HepG2 (cell line): ENCODE measurements around the gene AKNA. TPM values are rescaled to one million over a fixed set of nuclear protein-coding genes. Genes with fewer than 3 reads are reported as not detected.

ENCODE experiments used
- ATAC-seq: fragments of 200-7000 bp; cut with Tn5 transposase; 3 replicates; pipeline ENCODE4 v1.9.1; 2020; ENCODE audit warnings: mild to moderate bottlenecking, moderate library complexity
- BruUV-seq: library from RNA; stranded (reverse); fragments of 400-500 nt; replicated peaks from 2 replicates; lab custom pipeline; 2021; lab: Mats Ljungman, UMichigan
- CTCF ChIA-PET: fragments of 300-600 bp; formaldehyde crosslinking; extraction: SDS; loops from one replicate; lab custom pipeline; 2021; ENCODE audit warnings: low total read pairs, inconsistent platforms, low intra/inter-chr PET ratio; lab: Yijun Ruan, JAX
- POLR2A ChIA-PET: fragments of 350-600 bp; sonication (Branson Sonifier 250); formaldehyde crosslinking; loops from one replicate; lab custom pipeline; 2020; ENCODE audit warnings: antibody characterized with exemption, inconsistent platforms; lab: Yijun Ruan, JAX
- DNase-seq: peaks from one replicate; pipeline ENCODE4 v3.0.0-alpha.2; 2015; ENCODE audit warnings: low spot score
- FAIRE-seq: peaks from 3 replicates; lab custom pipeline; 2011; peaks lifted over from hg19 to GRCh38; lab: Jason Lieb, UNC
- H2AFZ ChIP-seq: one replicate; pipeline ENCODE4 v1.6.1; 2011; ENCODE audit warnings: low read length, inconsistent platforms
- H3K27ac ChIP-seq: fragments of 300-600 bp; 3 replicates; pipeline ENCODE4 v1.8.0; 2011; ENCODE audit warnings: mixed run types, mild to moderate bottlenecking, mixed read lengths, low read length, inconsistent platforms; ENCODE audit not compliant: insufficient read depth; ENCODE audit errors: extremely low read length
- H3K27me3 ChIP-seq, 2 experiments: fragments of 200-600 bp in 1 of 2; 2 replicates in 1 of 2; 3 replicates in 1 of 2; pipeline versions ENCODE4 v1.6.0 to v1.8.0; 2011; ENCODE audit warnings: low read length in 2 of 2, mild to moderate bottlenecking in 2 of 2, moderate library complexity in 2 of 2, inconsistent platforms in 1 of 2; ENCODE audit not compliant: insufficient read depth in 2 of 2, control insufficient read depth in 1 of 2
- H3K36me3 ChIP-seq, 2 experiments: fragments of 200-600 bp in 1 of 2; replicated peaks in 1 of 2; 2 replicates in 1 of 2; 3 replicates in 1 of 2; pipeline versions ENCODE4 v1.5.1 to v1.8.0; 2011; ENCODE audit warnings: low read length in 2 of 2, inconsistent platforms in 1 of 2; ENCODE audit not compliant: insufficient read depth in 2 of 2, control insufficient read depth in 1 of 2
- H3K4me1 ChIP-seq: 2 replicates; pipeline ENCODE4 v1.5.1; 2012; ENCODE audit warnings: low read length, inconsistent platforms; ENCODE audit not compliant: insufficient read depth
- H3K4me2 ChIP-seq: 2 replicates; pipeline ENCODE4 v1.6.0; 2011; ENCODE audit warnings: low read depth, low read length, inconsistent platforms
- H3K4me3 ChIP-seq, 3 experiments: fragments of 200-600 bp in 1 of 3; sonication (generic), shearing (Covaris generic) in 1 of 3; replicated peaks in 1 of 3; 2 replicates each; pipeline ENCODE4 v1.5.1; 2011 to 2016; ENCODE audit warnings: low read length in 3 of 3, inconsistent platforms in 2 of 3, low read depth in 2 of 3, mild to moderate bottlenecking in 2 of 3, control low read depth in 1 of 3, mixed read lengths in 1 of 3; ENCODE audit not compliant: insufficient read depth in 1 of 3
- H3K79me2 ChIP-seq: one replicate; pipeline ENCODE4 v1.6.1; 2011; ENCODE audit warnings: low read length, inconsistent platforms; ENCODE audit not compliant: insufficient read depth
- H3K9ac ChIP-seq: 2 replicates; pipeline ENCODE4 v1.6.0; 2011; ENCODE audit warnings: mild to moderate bottlenecking, low read depth, low read length, inconsistent platforms; ENCODE audit not compliant: insufficient read depth
- H3K9me3 ChIP-seq: 2 replicates; pipeline ENCODE4 v1.5.1; 2012; ENCODE audit warnings: mild to moderate bottlenecking, low read length
- H4K20me1 ChIP-seq: 2 replicates; pipeline ENCODE4 v1.6.0; 2011; ENCODE audit warnings: inconsistent platforms, mild to moderate bottlenecking, low read length, moderate library complexity; ENCODE audit not compliant: insufficient read depth
- ADNP ChIP-seq: sonication (generic); formaldehyde crosslinking; IDR thresholded peaks from 2 replicates; pipeline ENCODE4 v1.4.0; 2020; ENCODE audit warnings: missing genetic modification reagents
- BRCA1 ChIP-seq: sonication (generic); formaldehyde crosslinking; IDR thresholded peaks from 2 replicates; pipeline ENCODE4 v1.4.0; 2020; ENCODE audit warnings: missing genetic modification reagents
- GPN1 ChIP-seq: sonication (generic); formaldehyde crosslinking; IDR thresholded peaks from 2 replicates; pipeline ENCODE4 v1.5.1; 2020; ENCODE audit warnings: missing genetic modification reagents, borderline replicate concordance
- HDAC1 ChIP-seq: sonication (generic); formaldehyde crosslinking; IDR thresholded peaks from 2 replicates; pipeline ENCODE4 v1.5.1; 2020; ENCODE audit warnings: mild to moderate bottlenecking, missing genetic modification reagents
- HES4 ChIP-seq: sonication (generic); formaldehyde crosslinking; IDR thresholded peaks from 2 replicates; pipeline ENCODE4 v1.9.0; 2021; ENCODE audit warnings: mild to moderate bottlenecking, missing genetic modification reagents, borderline replicate concordance
- HNRNPL ChIP-seq: fragments of 200-400 bp; formaldehyde crosslinking; IDR thresholded peaks from 2 replicates; pipeline ENCODE4 v1.6.1; 2017; ENCODE audit warnings: mild to moderate bottlenecking, low read depth, low read length
- PHF21A ChIP-seq: sonication (generic); formaldehyde crosslinking; IDR thresholded peaks from 2 replicates; pipeline ENCODE4 v1.5.0; 2020; ENCODE audit warnings: mild to moderate bottlenecking, missing genetic modification reagents
- SNAPC2 ChIP-seq: sonication (generic); formaldehyde crosslinking; IDR thresholded peaks from 2 replicates; pipeline ENCODE4 v1.8.1; 2022; ENCODE audit warnings: mild to moderate bottlenecking, missing genetic modification reagents
- TAF15 ChIP-seq: fragments of 200-400 bp; formaldehyde crosslinking; IDR thresholded peaks from one replicate; pipeline ENCODE4 v1.6.1; 2018; ENCODE audit warnings: mild to moderate bottlenecking, low read depth, low read length; ENCODE audit not compliant: poor library complexity, severe bottlenecking
- ZFP36L1 ChIP-seq: sonication (generic); formaldehyde crosslinking; IDR thresholded peaks from 2 replicates; pipeline ENCODE4 v1.8.0; 2022; ENCODE audit warnings: mild to moderate bottlenecking, missing genetic modification reagents, moderate library complexity
- ZMYM3 ChIP-seq: sonication (generic); formaldehyde crosslinking; IDR thresholded peaks from 2 replicates; pipeline ENCODE4 v1.5.1; 2020; ENCODE audit warnings: mild to moderate bottlenecking, missing genetic modification reagents
- ZNF552 ChIP-seq: sonication (generic); formaldehyde crosslinking; IDR thresholded peaks from 2 replicates; pipeline ENCODE4 v1.9.0; 2022; ENCODE audit warnings: missing genetic modification reagents, mild to moderate bottlenecking, borderline replicate concordance
- ZNF781 ChIP-seq: sonication (generic); formaldehyde crosslinking; IDR thresholded peaks from 2 replicates; pipeline ENCODE4 v1.5.1; 2020; ENCODE audit warnings: borderline replicate concordance, mild to moderate bottlenecking, missing genetic modification reagents; ENCODE audit errors: not compliant biosample characterization
- WGBS: methylation state at CpG from one replicate; pipeline ENCODE4 v1.1.6; 2017; ENCODE audit warnings: low lambda C conversion rate; 5-methylcytosine and 5-hydroxymethylcytosine counted together
- in situ Hi-C: cut with HindIII; loops from 2 replicates; pipeline ENCODE4 v1.10.0; 2017; ENCODE audit warnings: low pct_unique_long_range_greater_than_20kb; ENCODE audit not compliant: extremely low pct_ligation_motif_present
- intact Hi-C: fragments of 100-400 bp; cut with micrococcal nuclease; formaldehyde crosslinking; loops from one replicate; pipeline ENCODE4 v1.10.0; 2022; ENCODE audit not compliant: unreplicated experiment
- polyA plus RNA-seq, 8 experiments: library from polyadenylated mRNA; depleted of rRNA in 3 of 8; stranded (reverse) in 7 of 8; unstranded in 1 of 8; fragments of >200 nt; fragmentation: Illumina TruSeq in 4 of 8; extraction: Trizol in 4 of 8; gene quantifications; 2 replicates each; pipeline versions ENCODE4 v1.2.1 to v1.2.3, GENCODE V29; 2011 to 2016; ENCODE audit warnings: low read depth in 4 of 8, missing spikeins in 1 of 8, mixed read lengths in 1 of 8; ENCODE audit not compliant: insufficient read depth in 1 of 8
- total RNA-seq, 5 experiments: library from RNA; depleted of rRNA; stranded (reverse); fragments of >200 nt; fragmentation: Illumina TruSeq; extraction: Trizol; gene quantifications; 2 replicates each; pipeline ENCODE4 v1.2.3, GENCODE V29; 2016; ENCODE audit warnings: low read depth in 1 of 5
- TF ChIP-seq, protein P1 (sequence below): sonication (generic); formaldehyde crosslinking; IDR thresholded peaks from 2 replicates; pipeline ENCODE4 v1.5.0; 2020; ENCODE audit warnings: mild to moderate bottlenecking, missing genetic modification reagents
- TF ChIP-seq, protein P2 (sequence below): IDR thresholded peaks from 2 replicates; pipeline ENCODE4 v1.6.1; 2012; ENCODE audit warnings: inconsistent platforms

The AKNA gene
- total and polyA plus RNA-seq, 2 of the 13 experiments (the other 11 are each of a cell fraction or from before 2014, with no cell fraction given) = 3.0 to 3.1 TPM

DNA sequence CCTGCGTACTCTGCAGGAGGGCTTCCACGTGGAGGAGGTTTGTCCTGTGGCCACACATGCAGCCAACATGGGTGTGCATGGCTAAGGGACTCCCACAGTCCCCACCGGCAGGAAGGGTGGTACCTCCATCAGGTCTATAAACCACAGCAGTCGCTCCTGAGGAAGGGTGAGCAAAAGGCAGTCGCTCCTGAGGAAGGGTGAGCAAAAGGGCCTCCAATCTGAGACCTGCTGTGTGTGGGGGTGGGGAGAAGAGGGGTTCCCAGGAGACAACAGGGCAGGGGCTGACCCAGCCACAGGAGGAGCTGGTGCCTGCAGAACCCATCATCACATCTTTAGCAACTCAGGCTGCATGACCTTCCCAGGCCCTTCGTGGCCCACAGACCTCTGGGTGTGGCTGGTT is 30.3 kb upstream of the AKNA start (continued):
- TF ChIP-seq, protein P1, sequence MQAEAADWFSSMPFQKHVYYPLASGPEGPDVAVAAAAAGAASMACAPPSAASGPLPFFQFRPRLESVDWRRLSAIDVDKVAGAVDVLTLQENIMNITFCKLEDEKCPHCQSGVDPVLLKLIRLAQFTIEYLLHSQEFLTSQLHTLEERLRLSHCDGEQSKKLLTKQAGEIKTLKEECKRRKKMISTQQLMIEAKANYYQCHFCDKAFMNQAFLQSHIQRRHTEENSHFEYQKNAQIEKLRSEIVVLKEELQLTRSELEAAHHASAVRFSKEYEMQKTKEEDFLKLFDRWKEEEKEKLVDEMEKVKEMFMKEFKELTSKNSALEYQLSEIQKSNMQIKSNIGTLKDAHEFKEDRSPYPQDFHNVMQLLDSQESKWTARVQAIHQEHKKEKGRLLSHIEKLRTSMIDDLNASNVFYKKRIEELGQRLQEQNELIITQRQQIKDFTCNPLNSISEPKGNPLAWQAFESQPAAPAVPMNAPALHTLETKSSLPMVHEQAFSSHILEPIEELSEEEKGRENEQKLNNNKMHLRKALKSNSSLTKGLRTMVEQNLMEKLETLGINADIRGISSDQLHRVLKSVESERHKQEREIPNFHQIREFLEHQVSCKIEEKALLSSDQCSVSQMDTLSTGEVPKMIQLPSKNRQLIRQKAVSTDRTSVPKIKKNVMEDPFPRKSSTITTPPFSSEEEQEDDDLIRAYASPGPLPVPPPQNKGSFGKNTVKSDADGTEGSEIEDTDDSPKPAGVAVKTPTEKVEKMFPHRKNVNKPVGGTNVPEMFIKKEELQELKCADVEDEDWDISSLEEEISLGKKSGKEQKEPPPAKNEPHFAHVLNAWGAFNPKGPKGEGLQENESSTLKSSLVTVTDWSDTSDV (CRISPR knock-in tag) = no peak
- TF ChIP-seq HNRNPL (no peak), SNAPC2 (no peak), PHF21A (CRISPR knock-in tag) (no peak), HDAC1 (CRISPR knock-in tag) (no peak), BRCA1 (CRISPR knock-in tag) (no peak), ZNF552 (CRISPR knock-in tag) (no peak), HES4 (no peak)

- no peaks in the 10 kb centered on the region for H4K20me1 ChIP-seq
- intact Hi-C loops = no loop called here
- H3K27ac ChIP-seq = no peak overlapping the region
These were observed 29.7 kb upstream of the AKNA start for GRCh38 chr9:114417511-114417910.

More at GRCh38 chr9:114417511-114417910, 29.7 kb upstream of the AKNA start:
- Histone ChIP-seq H3K4me3 (no peak overlapping the region), H3K4me1 (peaks cover 2% of the 10 kb centered on the region; the same call in 1 of the 2 replicates), H3K79me2 (no peaks in the 10 kb centered on the region), H3K36me3 (no peaks in the 10 kb centered on the region), H3K9me3 (no peaks in the 10 kb centered on the region), H3K4me2 (no peak overlapping the region), H2AFZ (no peak overlapping the region), H3K9ac (no peak overlapping the region), H3K27me3 (no peaks in the 10 kb centered on the region)
- in situ Hi-C loops = loop anchor here (25.0 kb wide), 1 partner anchor 495 kb away; no protein-coding TSS in a partner anchor
- ATAC-seq (no peak; the same call in 2 of the 3 replicates), FAIRE-seq (no peak), DNase-seq (no peak)
- POLR2A ChIA-PET = no interaction called here
- BruUV-seq = no TSS peak
- CTCF ChIA-PET = no interaction called here
- WGBS = 75% methylated on average over 3 of the region's 3 CpGs
- no peak for TF ChIP-seq ZFP36L1 (CRISPR knock-in tag)
- TF ChIP-seq ADNP (CRISPR knock-in tag) = no peak
- TF ChIP-seq, protein P2, sequence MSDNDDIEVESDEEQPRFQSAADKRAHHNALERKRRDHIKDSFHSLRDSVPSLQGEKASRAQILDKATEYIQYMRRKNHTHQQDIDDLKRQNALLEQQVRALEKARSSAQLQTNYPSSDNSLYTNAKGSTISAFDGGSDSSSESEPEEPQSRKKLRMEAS = no peak
- no peak for TF ChIP-seq TAF15
- no peak for TF ChIP-seq ZNF781
- TF ChIP-seq GPN1 = no peak
- TF ChIP-seq ZMYM3 (CRISPR knock-in tag) = no peak
